LoVo (cell line): ENCODE data around the gene THAP11.
A peak's percentile ranks its signal among the peaks of the same experiment; 100 is the strongest.

Source experiments
- DNase-seq: peaks from one replicate; pipeline ENCODE4 v3.0.0-alpha.2; 2016; ENCODE audit warnings: low spot score

THAP11 gene

GRCh38 chr16:67841816-67842508, at the start of gene THAP11:
THAP11 (plus strand) TSS chr16:67842320; CDS start chr16:67842555, 235 bp downstream.
- peak; percentile 97 for DNase-seq

- no peak for DNase-seq
Measured at GRCh38 chr16:67796099-67796718, 45.9 kb upstream of the THAP11 start.

DNA sequence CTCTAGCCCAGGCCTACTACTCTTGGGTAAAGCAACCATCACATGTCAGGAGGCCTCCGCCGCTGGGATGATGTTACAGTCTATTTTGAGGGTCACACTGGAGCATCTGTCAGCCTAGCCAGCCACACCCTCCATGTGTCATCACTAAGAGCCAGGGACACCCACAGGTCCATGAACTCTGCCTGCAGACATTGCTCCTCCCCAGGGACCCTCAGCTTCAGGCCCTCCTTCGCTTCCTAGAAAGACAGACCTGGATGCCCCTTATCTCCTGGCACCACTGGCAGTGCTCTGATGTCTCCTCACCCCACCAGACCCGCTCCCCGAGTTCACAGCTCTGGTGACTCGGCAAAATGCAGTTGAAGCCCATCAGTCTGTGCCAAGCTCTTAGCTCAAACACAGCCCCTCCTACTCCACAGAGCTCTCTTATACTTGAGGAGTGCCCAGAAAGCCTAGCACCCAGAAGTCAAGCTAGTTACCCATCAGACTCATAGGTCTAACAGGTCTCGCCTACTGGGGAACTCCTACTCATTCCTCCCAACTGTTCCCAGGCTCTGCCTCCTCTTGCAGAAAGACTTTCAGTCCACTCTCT, 41.7 kb upstream of the THAP11 start:
- no peak for DNase-seq

DNA sequence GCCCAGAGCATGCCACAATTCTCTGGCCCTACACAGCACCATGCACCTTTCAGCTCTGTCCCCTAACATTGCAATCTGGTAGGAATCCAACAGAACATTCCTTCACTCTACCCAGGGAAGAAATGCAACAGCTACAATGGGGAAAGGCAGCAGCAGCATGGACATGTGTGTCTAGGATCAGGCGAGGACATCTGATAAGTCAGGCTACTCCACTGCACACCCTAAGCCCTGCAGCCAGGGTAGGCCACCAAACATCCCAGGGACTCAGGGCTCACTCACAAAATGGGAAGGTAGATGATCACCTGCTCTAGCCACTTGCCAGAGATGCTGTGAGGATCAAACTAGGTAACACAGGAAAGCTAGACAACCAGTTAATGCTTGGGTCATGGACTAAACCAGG, 40.9 kb upstream of the THAP11 start:
- DNase-seq, result no peak

GRCh38 chr16:67801883-67802282, 40.2 kb upstream of the THAP11 start:
- DNase-seq, result no peak

GRCh38 chr16:67803894-67804293, 38.2 kb upstream of the THAP11 start:
- DNase-seq, result no peak

GRCh38 chr16:67804853-67805542, 37.1 kb upstream of the THAP11 start:
- no peak for DNase-seq

DNA sequence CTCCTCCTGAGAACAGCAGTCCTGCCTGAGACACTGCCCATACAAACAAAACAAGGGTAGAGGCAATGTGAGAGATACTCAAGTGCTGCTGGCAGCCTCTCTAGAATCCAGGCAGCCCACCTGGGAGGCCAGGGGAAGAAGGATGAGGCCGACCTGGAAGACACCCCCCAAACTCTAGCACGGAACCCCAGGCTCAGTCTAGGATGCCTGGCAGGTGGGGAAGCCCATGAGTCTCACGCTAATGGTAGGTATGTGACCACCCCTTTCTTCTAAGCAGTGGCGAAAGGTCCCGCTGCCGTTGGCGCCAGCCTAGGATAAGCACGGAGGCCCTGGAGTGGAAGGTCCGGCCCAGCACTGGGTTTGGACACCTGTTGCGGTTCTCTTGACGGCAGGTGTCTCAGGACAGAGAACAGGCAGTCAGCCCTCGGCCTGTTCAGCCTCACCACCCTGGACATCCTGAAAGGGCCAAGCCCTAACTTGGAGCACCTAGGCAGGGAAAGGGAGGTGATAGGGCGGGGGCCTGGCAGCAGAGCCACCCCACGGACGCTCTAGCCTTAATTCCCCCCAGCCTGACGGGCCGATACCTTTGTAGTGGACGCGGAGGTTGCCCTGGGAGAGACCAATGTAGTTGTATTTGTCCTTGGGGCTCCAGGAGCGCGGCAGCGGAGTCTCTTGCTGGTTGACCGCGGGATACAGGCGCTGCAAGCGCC, 36.2 kb upstream of the THAP11 start:
- DNase-seq, result peak; percentile 3

GRCh38 chr16:67806428-67807147, 35.5 kb upstream of the THAP11 start, which contains the start of the genes RANBP10 and TSNAXIP1:
RANBP10 (minus strand) TSS chr16:67806560; CDS start chr16:67806536, 24 bp downstream.
TSNAXIP1 (plus strand) TSS chr16:67806889; CDS start chr16:67807150, 261 bp downstream.
- DNase-seq, result peak; percentile 97

DNA sequence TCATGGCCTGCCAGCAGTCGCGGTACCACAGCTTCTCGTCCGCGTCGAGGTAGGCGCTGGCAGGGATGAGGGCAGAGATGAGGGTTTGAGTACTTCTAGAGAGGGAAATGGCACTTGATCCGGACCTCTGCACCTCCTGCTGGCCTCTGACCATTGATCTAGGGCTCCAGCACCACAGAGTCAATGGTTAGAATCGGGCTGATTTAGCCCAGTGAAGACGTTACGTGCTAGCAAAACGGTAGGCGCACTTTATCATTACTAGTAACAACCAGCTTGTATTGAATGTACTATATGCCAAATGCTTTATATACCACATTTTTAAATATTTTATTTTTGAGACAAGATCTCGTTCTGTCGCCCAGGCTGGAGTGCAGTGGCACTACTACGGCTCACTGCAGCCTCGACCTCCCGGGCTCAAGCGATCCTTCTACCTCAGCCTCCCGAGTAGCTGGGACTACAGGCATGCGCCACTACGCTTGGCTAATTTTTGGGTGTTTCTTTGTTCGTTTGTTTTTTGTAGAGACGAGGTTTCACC, 34.9 kb upstream of the THAP11 start:
- no peak for DNase-seq

DNA sequence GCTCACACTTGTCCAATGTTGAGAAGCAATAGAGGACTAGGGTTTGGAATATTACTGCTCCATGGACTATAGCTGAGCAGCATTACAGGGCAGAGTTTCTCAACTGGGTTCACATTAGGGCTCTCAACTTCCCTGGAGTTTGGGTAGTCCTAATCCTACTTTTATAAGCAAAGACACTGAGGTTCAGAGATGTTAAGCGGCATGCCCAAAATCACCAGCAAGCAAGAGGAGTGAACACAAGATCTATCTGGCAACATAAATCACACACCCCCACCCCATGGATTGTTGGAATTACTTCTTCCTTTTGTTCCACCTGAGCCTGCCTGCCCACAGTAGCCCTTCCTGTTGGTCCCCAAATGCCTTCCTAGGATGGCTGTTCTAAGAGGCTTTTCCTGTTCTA, 30.2 kb upstream of the THAP11 start:
- no peak for DNase-seq

- no peak for DNase-seq
Measured at GRCh38 chr16:67814567-67814966, 27.6 kb upstream of the THAP11 start.

GRCh38 chr16:67820608-67821259, 21.4 kb upstream of the THAP11 start:
- DNase-seq, result no peak

GRCh38 chr16:67822511-67822910, 19.6 kb upstream of the THAP11 start:
- no peak for DNase-seq

DNA sequence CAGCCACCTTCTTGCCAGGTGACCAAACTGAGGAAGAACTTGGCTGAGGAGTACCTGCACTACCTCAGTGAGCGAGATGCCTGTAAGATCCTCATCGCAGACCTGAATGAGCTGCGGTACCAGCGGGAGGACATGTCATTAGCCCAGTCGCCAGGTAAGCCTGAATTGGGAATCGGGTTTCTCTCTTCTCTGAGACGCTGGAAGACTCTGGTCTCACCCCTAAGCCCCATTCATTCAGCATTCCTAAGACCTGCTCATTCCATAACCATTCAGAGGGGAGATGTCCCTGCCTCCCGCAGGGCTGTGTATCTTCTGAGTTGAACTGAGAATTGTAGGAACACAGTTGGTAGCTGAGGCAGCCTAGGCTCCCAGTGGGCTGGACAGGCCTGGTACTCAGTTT, 17.0 kb upstream of the THAP11 start:
- DNase-seq, result no peak

- DNase-seq, result no peak
Measured at GRCh38 chr16:67825906-67826305, 16.2 kb upstream of the THAP11 start.

DNA sequence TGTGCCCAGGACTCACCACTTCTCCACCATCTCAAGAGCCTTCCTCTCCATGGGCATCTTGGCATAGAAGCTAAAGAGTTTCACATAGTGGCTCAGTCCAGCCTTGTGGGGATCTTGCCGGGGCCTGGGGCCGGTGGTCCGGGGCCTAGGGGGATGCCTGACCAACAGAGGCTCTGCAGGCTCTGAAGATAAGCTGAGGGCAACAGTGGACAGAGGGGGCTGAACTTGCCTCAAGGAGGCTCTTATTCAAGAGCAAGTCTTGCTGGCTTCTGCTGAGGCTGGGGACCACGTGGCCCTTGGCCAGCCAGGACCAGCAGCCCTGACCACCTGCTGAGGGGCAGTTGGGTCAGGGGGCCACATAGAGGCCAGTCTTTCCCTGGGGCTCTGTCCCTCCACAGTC, 13.5 kb upstream of the THAP11 start:
- no peak for DNase-seq

DNA sequence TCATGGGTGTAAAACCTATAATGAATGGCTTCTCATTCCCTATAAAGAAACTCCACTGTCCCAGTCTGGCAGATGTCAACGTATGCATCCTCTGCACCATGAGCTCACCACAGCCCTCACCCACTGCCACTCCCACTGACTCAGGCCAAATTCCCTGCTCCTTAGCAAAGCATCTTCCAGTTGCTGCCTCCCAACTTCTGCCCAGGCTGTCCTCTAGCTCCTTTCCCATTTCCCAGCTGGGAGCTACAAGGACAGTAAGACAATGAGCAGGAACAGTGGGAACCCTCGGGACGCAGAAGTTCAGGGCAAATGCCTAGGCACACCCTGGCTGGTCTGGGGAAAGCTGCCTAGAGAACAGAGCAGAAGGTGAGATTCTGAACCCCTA, 9.1 kb upstream of the THAP11 start:
- peak; percentile 36 for DNase-seq

- peak; percentile 90 for DNase-seq
Measured at GRCh38 chr16:67833415-67834241, 8.5 kb upstream of the THAP11 start.

DNA sequence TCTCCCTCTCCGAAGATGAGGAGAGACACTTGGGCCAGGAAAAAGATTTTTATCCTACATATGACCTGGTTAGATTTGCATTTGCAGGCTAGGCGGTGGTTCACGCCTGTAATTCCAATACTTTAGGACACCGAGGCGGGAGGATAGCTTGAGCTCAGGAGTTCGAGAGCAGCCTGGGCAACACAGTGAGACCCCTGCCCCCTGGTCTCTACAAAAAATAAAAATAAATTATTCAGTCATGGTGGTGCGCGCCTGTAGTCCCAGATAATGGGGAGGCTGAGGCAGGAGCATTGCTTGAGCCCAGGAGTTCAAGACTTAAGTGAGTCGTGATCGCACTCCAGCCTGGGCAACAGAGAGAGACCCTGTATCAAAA, 7.9 kb upstream of the THAP11 start:
- DNase-seq, result no peak
